PFSK-1 (cell line): ENCODE measurements around the gene DIPK1A.

Source experiments
- POLR2AphosphoS5 ChIP-seq: IDR thresholded peaks from 2 replicates; pipeline ENCODE4 v1.6.1; 2012; ENCODE audit warnings: low read depth, mild to moderate bottlenecking, control low read depth, low read length, moderate library complexity
- TAF1 ChIP-seq: IDR thresholded peaks from 2 replicates; pipeline ENCODE4 v1.6.1; 2012; ENCODE audit warnings: low read length, control low read depth, borderline replicate concordance; ENCODE audit not compliant: insufficient read depth
- TF ChIP-seq, protein P1 (sequence below), 2 experiments: IDR thresholded peaks; 2 replicates each; pipeline versions ENCODE4 v1.6.1 to v1.8.0; 2011 to 2012; ENCODE audit warnings: low read depth in 2 of 2, low read length in 2 of 2, control low read depth in 1 of 2, inconsistent platforms in 1 of 2, mild to moderate bottlenecking in 1 of 2, moderate library complexity in 1 of 2; ENCODE audit not compliant: insufficient read depth in 1 of 2

DNA sequence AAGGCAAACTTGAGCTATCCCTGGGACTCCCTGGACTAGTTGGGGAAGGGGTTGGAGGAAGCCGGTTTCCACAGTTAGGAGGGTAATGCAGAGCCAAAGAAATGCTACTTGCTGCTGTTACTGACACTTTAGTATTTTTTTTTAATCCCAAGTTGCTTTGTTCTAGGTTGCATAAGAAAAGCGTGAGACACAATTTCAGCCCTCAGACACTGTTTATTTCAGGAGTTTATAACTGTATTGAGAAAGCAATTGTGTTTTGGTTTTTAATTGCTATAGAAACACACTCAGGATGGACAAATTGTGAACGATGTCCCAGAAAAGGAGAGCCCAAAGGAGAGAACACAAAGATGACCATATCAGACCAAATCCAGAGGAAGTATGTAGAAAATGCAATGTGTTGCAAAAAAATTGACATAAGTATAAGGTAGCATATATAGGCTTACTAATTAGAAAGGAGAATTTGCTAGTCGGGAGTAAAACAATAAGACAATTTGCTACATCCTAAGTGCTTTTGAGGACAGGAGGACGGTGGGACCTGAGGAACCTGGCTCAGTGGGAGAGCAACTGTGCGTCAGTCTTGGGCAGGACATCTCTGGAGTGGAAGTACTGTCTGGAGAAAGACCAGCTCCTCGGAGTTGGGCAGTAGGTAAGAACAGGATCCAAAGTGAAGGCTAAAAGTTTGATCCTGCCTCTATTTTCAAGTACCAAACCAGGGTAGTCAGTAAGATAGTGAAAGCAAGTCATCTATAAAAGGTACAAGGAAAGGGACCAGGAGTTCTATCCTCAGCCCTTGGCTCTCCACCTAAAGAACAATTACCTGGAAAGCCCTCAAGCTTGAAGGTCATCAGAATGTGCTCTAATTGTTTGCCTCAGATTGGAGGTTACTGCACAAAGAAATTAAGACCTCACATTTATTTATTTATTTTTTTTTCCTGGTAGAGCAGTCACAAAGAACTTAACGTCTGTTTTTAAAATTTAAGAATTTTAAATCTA, 39.9 kb downstream of the DIPK1A start:
- TF ChIP-seq POLR2AphosphoS5 (no peak), TAF1 (no peak)
- TF ChIP-seq, protein P1, sequence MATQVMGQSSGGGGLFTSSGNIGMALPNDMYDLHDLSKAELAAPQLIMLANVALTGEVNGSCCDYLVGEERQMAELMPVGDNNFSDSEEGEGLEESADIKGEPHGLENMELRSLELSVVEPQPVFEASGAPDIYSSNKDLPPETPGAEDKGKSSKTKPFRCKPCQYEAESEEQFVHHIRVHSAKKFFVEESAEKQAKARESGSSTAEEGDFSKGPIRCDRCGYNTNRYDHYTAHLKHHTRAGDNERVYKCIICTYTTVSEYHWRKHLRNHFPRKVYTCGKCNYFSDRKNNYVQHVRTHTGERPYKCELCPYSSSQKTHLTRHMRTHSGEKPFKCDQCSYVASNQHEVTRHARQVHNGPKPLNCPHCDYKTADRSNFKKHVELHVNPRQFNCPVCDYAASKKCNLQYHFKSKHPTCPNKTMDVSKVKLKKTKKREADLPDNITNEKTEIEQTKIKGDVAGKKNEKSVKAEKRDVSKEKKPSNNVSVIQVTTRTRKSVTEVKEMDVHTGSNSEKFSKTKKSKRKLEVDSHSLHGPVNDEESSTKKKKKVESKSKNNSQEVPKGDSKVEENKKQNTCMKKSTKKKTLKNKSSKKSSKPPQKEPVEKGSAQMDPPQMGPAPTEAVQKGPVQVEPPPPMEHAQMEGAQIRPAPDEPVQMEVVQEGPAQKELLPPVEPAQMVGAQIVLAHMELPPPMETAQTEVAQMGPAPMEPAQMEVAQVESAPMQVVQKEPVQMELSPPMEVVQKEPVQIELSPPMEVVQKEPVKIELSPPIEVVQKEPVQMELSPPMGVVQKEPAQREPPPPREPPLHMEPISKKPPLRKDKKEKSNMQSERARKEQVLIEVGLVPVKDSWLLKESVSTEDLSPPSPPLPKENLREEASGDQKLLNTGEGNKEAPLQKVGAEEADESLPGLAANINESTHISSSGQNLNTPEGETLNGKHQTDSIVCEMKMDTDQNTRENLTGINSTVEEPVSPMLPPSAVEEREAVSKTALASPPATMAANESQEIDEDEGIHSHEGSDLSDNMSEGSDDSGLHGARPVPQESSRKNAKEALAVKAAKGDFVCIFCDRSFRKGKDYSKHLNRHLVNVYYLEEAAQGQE (IDR thresholded peaks at IDR 0.05; ENCODE audit: insufficient read depth in 1 of 2, low read depth in 2 of 2, low read length in 2 of 2) = no peak
